Stimulated activated CD4-positive, alpha-beta T cell treated with anti-CD3 and anti-CD28 coated beads, Interleukin-1b, Interleukin-23, amount 100 ng/mL, for 48 hours (primary cell): ENCODE results near the gene DBP.
"Not testable (repeated sequence)": the region's sequence is repeated elsewhere in the genome, so short reads cannot be mapped to it uniquely, and the experiment has no call there.

Experiments
- DNase-seq: peaks from one replicate; pipeline ENCODE4 v3.0.0-alpha.2; 2020

The DBP gene, protein sequence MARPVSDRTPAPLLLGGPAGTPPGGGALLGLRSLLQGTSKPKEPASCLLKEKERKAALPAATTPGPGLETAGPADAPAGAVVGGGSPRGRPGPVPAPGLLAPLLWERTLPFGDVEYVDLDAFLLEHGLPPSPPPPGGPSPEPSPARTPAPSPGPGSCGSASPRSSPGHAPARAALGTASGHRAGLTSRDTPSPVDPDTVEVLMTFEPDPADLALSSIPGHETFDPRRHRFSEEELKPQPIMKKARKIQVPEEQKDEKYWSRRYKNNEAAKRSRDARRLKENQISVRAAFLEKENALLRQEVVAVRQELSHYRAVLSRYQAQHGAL

GRCh38 chr19:48636859-48637448 is at the start of gene DBP:
Gene DBP, minus strand, starts transcription at chr19:48637379. Its CDS starts 385 bp downstream, at chr19:48636994.
- DNase-seq: no peak

DNA sequence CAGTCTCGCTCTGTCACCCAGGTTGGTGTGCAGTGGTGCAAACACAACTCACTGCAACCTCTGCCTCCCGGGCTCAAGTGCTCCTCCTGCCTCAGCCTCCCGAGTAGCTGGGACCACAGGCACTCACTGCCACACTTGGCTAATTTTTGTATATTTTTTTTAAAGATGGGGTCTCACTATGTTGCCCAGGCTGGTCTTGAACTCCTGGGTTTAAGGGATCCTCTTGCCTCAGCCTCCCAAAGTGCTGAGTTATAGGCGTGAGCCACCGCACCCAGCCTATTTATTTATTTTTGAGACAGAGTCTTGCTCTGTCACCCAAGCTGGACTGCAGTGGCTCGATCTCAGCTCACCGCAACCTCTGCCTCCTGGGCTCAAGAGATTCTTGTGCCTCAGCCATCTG is 49.5 kb upstream of the DBP start:
- DNase-seq: not testable (repeated sequence)

DNA sequence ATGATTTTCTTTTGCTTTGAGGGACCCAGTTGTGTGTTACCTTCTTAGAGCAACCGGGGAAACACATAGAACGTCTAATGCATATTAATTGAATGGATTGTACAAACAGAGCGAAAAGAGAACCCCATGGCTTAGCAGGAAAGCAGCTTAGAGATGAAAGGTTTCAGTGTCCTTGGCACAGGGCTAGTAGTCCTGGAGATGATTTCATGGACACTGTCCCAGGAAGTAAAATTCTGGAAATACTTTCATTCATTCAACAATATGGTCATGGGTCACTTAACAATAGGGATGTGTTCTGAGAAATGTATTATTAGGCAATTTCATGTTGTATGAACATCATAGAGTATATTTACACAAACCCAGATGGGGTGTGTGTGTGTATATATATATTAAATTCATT is 48.9 kb upstream of the DBP start:
- no peak for DNase-seq

- DNase-seq: no peak
Measured at GRCh38 chr19:48685583-48685982, 48.4 kb upstream of the DBP start.

DNA sequence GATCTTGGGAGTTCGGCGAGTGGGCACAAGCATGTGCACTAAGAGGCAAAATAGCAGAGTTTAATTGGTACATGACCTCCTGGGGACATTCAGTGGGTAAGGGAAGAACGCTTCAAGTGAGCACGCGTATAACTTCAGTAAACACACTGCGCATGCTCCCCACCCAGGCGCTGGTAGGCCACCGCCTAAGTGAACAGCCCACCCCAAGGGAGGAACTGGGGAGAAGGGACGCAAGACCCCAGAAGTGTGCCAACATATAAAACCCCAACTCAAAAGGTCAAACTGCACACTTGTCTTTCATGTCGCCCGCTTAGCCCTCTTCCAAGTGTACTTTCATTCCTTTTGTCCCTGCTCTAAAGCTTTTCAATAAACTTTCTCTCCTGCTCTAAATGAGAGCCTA is 46.2 kb upstream of the DBP start:
- DNase-seq: peak; percentile 31

- no peak for DNase-seq
Measured at GRCh38 chr19:48681127-48681470, 43.9 kb upstream of the DBP start.

DNA sequence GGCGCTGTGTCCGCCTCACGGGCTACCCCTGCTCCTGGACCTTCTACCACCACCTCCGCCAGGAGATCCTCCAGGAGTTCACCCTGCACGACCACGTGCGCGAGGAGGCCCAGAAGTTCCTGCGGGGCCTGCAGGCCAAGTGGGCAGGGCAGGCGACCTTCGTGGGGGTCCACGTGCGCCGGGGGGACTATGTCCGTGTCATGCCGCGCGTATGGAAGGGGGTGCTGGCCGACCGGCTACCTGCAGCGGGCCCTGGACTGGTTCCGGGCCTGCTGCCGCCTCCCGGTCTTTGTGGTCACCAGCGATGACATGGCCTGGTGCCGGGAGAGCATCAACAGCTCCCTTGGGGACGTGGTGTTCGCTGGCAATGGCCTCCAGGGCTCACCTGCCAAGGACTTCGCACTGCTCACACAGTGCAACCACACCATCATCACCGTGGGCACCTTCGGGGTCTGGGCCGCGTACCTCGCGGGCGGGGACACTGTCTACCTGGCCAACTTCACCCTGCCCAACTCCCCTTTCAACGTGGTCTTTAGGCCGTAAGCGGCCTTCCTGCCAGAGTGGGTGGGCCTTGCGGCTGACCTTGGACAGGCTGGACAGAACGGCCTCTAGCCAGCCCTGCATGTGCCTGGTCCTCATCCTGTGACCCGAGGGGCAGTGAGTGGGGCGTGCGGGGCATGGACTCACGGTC is 43.4 kb upstream of the DBP start:
- no peak for DNase-seq

- not testable (repeated sequence) for DNase-seq
Measured at GRCh38 chr19:48680006-48680405, 42.8 kb upstream of the DBP start.

- no peak for DNase-seq
Measured at GRCh38 chr19:48678201-48678600, 41.0 kb upstream of the DBP start.

- DNase-seq: no peak
Measured at GRCh38 chr19:48676887-48677286, 39.7 kb upstream of the DBP start.

DNA sequence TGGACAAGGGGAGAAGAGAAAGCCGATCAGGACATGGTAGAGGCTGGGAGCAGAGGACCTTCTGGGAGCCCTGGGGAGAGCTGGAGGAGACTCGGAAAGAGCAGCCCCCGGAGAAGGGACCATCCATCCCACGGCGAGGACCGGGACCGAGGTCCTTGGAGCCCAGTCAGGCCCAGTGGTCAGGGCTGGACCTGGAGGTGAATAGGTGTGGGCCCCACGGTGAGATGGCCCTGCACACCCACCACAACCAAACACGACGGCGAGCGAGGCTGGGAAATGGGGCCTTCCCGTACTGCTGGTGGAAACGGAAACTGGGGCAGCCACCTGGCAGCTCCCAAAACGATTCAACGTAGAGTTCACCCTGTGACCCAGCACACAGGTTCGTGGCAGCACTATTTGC is 39.3 kb upstream of the DBP start:
- DNase-seq: no peak

- DNase-seq: peak; percentile 80
Measured at GRCh38 chr19:48674921-48675824, 38.0 kb upstream of the DBP start.

DNA sequence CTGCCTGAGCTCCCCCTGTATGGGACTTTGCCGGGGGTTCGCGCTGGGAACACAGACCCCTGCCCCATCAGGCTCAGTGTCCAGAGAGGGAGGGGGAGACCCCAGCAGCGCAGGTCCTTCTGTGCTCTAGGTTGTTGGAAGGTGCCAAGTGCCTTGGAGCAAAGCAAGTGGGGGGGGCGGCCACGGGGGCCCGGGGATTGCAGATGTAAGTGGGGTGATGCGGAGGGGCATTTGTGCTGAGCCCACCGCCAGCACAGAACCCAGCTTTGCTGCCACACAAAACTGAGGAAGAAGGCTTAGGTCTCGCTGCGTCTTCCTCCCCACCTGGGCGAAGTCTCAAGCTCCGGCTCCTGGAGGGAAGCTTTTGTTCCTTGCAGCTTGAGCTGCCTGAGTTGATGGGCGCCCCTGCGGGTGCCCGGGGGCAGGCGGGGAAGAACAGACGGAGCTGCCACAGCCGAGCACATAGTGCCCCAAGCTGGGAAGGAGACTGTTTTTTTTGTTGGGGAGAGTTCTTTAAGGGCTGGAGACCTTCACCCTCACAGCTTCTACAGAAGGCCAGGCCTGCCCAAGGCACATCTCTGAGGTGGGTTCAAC is 37.1 kb upstream of the DBP start:
- no peak for DNase-seq

DNA sequence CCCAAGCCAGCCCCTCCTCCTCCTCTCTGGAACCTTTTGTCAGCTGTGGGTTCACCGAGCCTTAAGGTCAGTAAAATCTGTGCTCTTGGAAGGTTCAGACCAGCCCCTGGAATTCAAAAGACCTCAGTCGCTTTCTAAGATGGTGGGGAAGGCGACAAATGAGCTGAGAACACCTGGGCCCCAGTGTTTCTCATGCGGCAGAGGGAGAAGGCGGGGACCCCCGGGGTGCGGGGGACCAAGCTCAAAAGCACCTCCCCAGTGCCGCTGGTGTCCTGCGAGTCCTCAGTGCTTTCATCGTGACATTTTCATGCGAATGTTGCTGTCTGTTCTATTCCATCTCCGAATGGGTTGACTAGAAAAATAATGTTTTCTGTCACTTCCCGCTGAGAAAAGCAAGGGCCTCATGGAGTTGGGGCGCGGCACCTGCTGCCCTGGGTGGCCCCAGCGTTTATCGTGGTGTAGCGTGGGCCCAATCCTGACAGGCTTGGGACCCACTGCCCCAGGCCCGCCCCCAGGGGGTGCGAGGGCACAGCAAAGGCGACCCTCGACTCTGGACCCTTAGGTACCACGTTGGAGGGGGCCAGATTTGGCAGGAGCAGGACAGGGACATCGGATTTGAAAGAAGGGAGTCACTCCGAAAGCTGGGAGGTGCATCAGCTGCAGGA is 36.4 kb upstream of the DBP start:
- DNase-seq: no peak

DNA sequence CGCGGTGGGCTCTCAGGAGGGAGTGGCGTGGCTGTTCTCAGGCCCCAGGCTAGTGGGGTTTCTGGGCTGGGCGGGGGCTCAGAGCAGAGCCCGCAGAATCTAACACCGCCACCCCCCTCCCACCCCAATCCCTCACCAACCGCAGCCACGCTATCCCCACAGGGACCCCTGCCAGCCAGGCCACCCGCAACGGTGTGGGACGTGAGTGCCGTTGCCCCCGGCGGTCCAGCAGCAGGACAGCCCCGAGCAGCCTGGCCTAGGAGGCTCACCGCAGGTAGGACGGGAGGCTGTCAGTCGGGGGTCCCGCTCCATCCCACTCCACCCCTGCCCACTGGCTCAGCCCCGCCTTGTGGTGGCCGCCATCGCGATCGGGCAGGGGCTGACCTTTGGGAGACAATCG is 35.8 kb upstream of the DBP start, which contains the start of gene NTN5:
Gene NTN5, minus strand, starts transcription at position 24 of the 400 bp plus-strand sequence. CDS start 2,031 bp downstream, outside the sequence.
- no peak for DNase-seq

DNA sequence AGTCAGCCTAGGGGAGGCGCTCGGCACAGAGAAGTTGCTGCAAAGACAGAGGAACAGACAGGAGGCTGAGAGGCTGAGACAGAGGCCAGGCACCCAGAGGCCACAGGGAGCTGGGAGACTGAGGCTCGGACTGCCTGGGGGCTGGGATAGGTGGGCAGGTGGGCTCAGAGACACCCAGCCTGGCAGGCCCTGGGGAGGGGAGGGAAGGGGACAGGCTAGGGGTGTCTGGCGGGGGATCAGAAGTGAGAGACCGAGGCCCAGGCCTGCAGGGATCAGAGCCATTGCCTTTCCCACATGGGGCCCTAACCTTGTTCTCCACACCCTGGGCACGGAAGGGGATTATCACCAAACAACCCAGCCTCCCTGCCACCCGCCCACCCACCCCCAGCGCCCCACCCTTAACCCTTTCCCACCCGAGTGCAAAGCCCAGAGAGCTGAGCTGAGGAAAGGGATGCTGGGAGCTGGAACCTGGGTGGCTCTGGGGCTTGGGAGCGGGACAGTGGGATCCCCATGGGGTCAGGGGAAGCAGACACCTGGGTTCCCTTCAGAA is 34.3 kb upstream of the DBP start:
- DNase-seq: no peak

DNA sequence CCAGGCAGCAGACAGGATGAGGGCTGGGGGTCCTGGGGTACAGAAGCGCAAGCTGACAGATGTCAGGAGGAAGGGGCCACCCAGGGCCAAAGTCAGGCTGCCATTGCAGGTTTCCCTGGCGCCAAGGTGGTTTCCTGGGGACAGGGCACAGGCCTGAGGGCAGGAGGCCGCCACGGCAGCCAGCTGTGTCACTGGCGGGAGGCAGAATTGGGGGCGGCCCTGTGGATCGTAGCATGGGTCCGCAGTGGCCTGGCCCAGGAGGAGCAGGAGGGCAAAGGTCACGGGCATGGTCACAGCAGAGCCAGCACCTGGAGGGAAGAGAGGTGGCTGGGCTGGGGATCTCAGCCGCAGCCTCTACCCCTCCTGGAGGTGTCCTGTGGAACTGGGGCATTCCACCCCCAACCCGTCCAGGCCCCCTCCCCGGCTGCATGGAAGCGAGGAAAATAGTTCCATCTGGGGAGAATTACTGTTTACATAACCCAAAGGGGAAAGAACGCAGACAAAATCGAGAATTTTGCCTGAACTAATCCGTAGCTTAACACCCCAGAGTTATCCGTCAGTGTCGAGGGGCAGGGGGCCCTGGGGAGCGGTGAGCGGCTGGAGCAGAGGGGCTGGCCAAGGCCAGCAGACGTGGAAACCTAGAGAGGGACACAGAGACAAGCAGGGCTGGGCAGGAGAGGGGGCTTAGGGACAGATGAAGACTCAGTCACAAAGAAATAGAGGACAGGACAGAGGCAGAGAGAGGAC is 33.7 kb upstream of the DBP start:
- no peak for DNase-seq

- DNase-seq: no peak
Measured at GRCh38 chr19:48669903-48670668, 32.9 kb upstream of the DBP start.

DNA sequence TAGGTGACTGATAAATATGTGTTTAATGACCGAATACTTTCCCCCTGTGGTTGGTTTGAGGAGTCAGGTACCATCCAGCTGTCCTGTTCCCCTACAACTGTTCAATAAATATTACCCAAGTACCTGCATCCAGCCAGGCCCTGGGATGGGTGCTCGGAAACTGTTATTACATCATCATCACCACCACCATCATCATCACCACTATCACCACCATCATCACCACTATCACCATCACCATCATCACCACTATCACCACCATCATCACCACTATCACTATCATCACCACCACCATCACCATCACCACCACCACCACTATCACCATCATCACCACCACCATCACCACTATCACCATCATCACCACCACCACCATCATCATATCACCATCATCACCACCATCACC is 31.6 kb upstream of the DBP start:
- DNase-seq: no peak

- no peak for DNase-seq
Measured at GRCh38 chr19:48668332-48668731, 31.2 kb upstream of the DBP start.
